T-cell (primary cell): ENCODE measurements around the gene PTCD1. TPM values are rescaled to one million over a fixed set of nuclear protein-coding genes. Genes with fewer than 3 reads are reported as not detected.

ENCODE experiments used
- ATAC-seq, 4 experiments: fragments of 200-7000 bp in 3 of 4; fragments of 150-1000 bp in 1 of 4; cut with Tn5 transposase; replicated peaks in 1 of 4; 1 replicate in 3 of 4; 2 replicates in 1 of 4; pipeline ENCODE4 v1.10.0; 2021; ENCODE audit warnings: moderate library complexity in 3 of 4, mild to moderate bottlenecking in 2 of 4, moderate number of reproducible peaks in 1 of 4
- CTCF ChIA-PET, 2 donors: fragments of 300-600 bp; sonication (Branson Sonifier 250); formaldehyde crosslinking; loops; one replicate each; lab custom pipeline; 2022; ENCODE audit warnings: antibody characterized with exemption in 2 of 2; lab: Charles Lee
- POLR2A ChIA-PET, 2 donors: fragments of 300-600 bp; sonication (Branson Sonifier 250); formaldehyde crosslinking; loops; one replicate each; lab custom pipeline; 2022; ENCODE audit warnings: antibody characterized with exemption in 2 of 2; lab: Charles Lee
- DNase-seq, 35 experiments: peaks; one replicate each; pipeline versions ENCODE4 v3.0.0 to v3.0.0-alpha.2; 2013 to 2023
- H3K27ac ChIP-seq: one replicate; pipeline ENCODE4 v1.5.1; 2013; ENCODE audit warnings: low read length
- H3K27me3 ChIP-seq, 2 experiments: replicated peaks in 1 of 2; 1 replicate in 1 of 2; 2 replicates in 1 of 2; pipeline versions ENCODE4 v1.6.1 to v1.7.0; 2013; ENCODE audit warnings: low read length in 1 of 2, mixed read lengths in 1 of 2; ENCODE audit not compliant: control insufficient read depth in 2 of 2, insufficient read depth in 2 of 2; ENCODE audit errors: extremely low read depth in 1 of 2
- H3K36me3 ChIP-seq, 2 donors: 1 replicate in 1 of 2; 2 replicates in 1 of 2; pipeline versions ENCODE4 v1.6.1 to v1.7.0; 2013; ENCODE audit warnings: low read length in 1 of 2; ENCODE audit not compliant: control insufficient read depth in 2 of 2, insufficient read depth in 1 of 2; ENCODE audit errors: extremely low read depth in 1 of 2
- H3K4me1 ChIP-seq, 2 experiments: 1 replicate in 1 of 2; 2 replicates in 1 of 2; pipeline versions ENCODE4 v1.6.1 to v1.7.0; 2013; ENCODE audit warnings: low read length in 2 of 2, mixed read lengths in 1 of 2; ENCODE audit not compliant: insufficient read depth in 2 of 2, control insufficient read depth in 1 of 2; ENCODE audit errors: extremely low read depth in 1 of 2
- H3K4me3 ChIP-seq, 2 donors: 1 replicate in 1 of 2; 2 replicates in 1 of 2; pipeline versions ENCODE4 v1.5.1 to v1.7.0; 2013; ENCODE audit warnings: mild to moderate bottlenecking in 2 of 2, low read length in 1 of 2, moderate library complexity in 1 of 2; ENCODE audit not compliant: control insufficient read depth in 1 of 2; ENCODE audit errors: extremely low read depth in 1 of 2
- H3K9me3 ChIP-seq: 2 replicates; pipeline ENCODE4 v1.7.0; 2013
- H3K27ac Mint-ChIP-seq, 2 donors: one replicate each; pipeline ENCODE4 v1.8.0; 2020 to 2021; ENCODE audit warnings: mild to moderate bottlenecking in 2 of 2, mixed read lengths in 2 of 2
- H3K27me3 Mint-ChIP-seq, 2 donors: one replicate each; pipeline ENCODE4 v1.8.0; 2021 to 2022; ENCODE audit warnings: mixed read lengths in 2 of 2
- H3K36me3 Mint-ChIP-seq: one replicate; pipeline ENCODE4 v1.8.0; 2021; ENCODE audit warnings: mixed read lengths
- H3K4me1 Mint-ChIP-seq, 3 donors: one replicate each; pipeline ENCODE4 v1.8.0; 2020 to 2022; ENCODE audit warnings: mixed read lengths in 3 of 3, mild to moderate bottlenecking in 1 of 3
- H3K4me3 Mint-ChIP-seq, 3 donors: one replicate each; pipeline ENCODE4 v1.8.0; 2020 to 2022; ENCODE audit warnings: mild to moderate bottlenecking in 3 of 3, mixed read lengths in 3 of 3, moderate library complexity in 3 of 3
- H3K9me3 Mint-ChIP-seq, 3 donors: one replicate each; pipeline ENCODE4 v1.8.0; 2020 to 2022; ENCODE audit warnings: mixed read lengths in 3 of 3
- WGBS: methylation state at CpG from one replicate; pipeline ENCODE4 v1.1.5; 2013; ENCODE audit warnings: missing lambda C conversion rate; ENCODE audit not compliant: insufficient coverage; 5-methylcytosine and 5-hydroxymethylcytosine counted together
- total RNA-seq, 35 experiments: library from RNA in 6 of 35; stranded (reverse) in 6 of 35; fragments of 120-200 nt in 1 of 35; gene quantifications; one replicate each; pipeline versions ENCODE4 v1.2.1 to v1.2.4 and lab custom pipeline; 2013 to 2026

Gene PTCD1
- total RNA-seq, 5 donors from 2014 or later (not counting 1 experiment from before 2014, with no cell fraction given): 5.4 to 11.6 (median 10.5) TPM

GRCh38 chr7:99453105-99453504 is 14.5 kb upstream of the PTCD1 start:
- ChIA-PET POLR2A (no interaction called here), CTCF (interaction anchor here in 1 of 2 donors (0.6 kb wide), 1 partner anchor 516 kb away, joined by 3 read pairs; no protein-coding TSS in a partner anchor)
- WGBS: 93% methylated on average over 8 of the region's 11 CpGs
- no peaks in the 10 kb centered on the region for H3K27me3 ChIP-seq
- Mint-ChIP-seq H3K36me3 (peaks cover 24% of the 10 kb centered on the region), H3K4me1 (no peaks in the 10 kb centered on the region), H3K9me3 (no peaks in the 10 kb centered on the region), H3K4me3 (no peak overlapping the region), H3K27me3 (no peaks in the 10 kb centered on the region), H3K27ac (no peak overlapping the region)
- peaks cover 41 to 83% of the 10 kb centered on the region in 2 donors for H3K36me3 ChIP-seq
- H3K4me1 ChIP-seq: no peaks in the 10 kb centered on the region
- no peaks in the 10 kb centered on the region for H3K9me3 ChIP-seq
- no peak for DNase-seq
- no peak overlapping the region for H3K4me3 ChIP-seq
- no peak for ATAC-seq
- H3K27ac ChIP-seq: no peak overlapping the region

- Mint-ChIP-seq H3K4me3 (no peak overlapping the region), H3K27me3 (no peaks in the 10 kb centered on the region), H3K27ac (no peak overlapping the region), H3K36me3 (peaks cover 24% of the 10 kb centered on the region), H3K9me3 (no peaks in the 10 kb centered on the region), H3K4me1 (no peaks in the 10 kb centered on the region)
- DNase-seq (no peak), ATAC-seq (no peak)
- Histone ChIP-seq H3K4me3 (no peak overlapping the region), H3K27me3 (no peaks in the 10 kb centered on the region), H3K9me3 (no peaks in the 10 kb centered on the region), H3K27ac (no peak overlapping the region), H3K4me1 (no peaks in the 10 kb centered on the region), H3K36me3 (peaks cover 42 to 83% of the 10 kb centered on the region in 2 donors)
- ChIA-PET POLR2A (no interaction called here), CTCF (no interaction called here)
- WGBS: 97% methylated on average over 13 of the region's 13 CpGs
These were observed 13.9 kb upstream of the PTCD1 start for GRCh38 chr7:99452541-99452940.

GRCh38 chr7:99451936-99452335 is 13.3 kb upstream of the PTCD1 start:
- POLR2A ChIA-PET: no interaction called here
- Histone ChIP-seq H3K27ac (no peak overlapping the region), H3K4me3 (no peak overlapping the region), H3K4me1 (no peaks in the 10 kb centered on the region), H3K36me3 (peaks cover 41 to 79% of the 10 kb centered on the region in 2 donors), H3K27me3 (no peaks in the 10 kb centered on the region), H3K9me3 (no peaks in the 10 kb centered on the region)
- Mint-ChIP-seq H3K4me3 (no peak overlapping the region), H3K27me3 (no peaks in the 10 kb centered on the region), H3K36me3 (peaks cover 22% of the 10 kb centered on the region), H3K27ac (no peak overlapping the region), H3K9me3 (no peaks in the 10 kb centered on the region), H3K4me1 (no peaks in the 10 kb centered on the region)
- no peak for ATAC-seq
- WGBS: 97% methylated on average over 8 of the region's 8 CpGs
- CTCF ChIA-PET: no interaction called here
- no peak for DNase-seq

GRCh38 chr7:99449326-99449725 is 10.7 kb upstream of the PTCD1 start:
- Mint-ChIP-seq H3K4me3 (no peak overlapping the region), H3K27ac (no peak overlapping the region), H3K27me3 (no peaks in the 10 kb centered on the region), H3K36me3 (peaks cover 30% of the 10 kb centered on the region), H3K4me1 (peaks cover 0 to 2% (median 0%) of the 10 kb centered on the region in 3 donors), H3K9me3 (no peaks in the 10 kb centered on the region)
- Histone ChIP-seq H3K4me1 (no peaks in the 10 kb centered on the region), H3K27me3 (no peaks in the 10 kb centered on the region), H3K27ac (no peak overlapping the region), H3K36me3 (peaks cover 33 to 75% of the 10 kb centered on the region in 2 donors), H3K9me3 (no peaks in the 10 kb centered on the region), H3K4me3 (no peak overlapping the region)
- POLR2A ChIA-PET: no interaction called here
- CTCF ChIA-PET: interaction anchor here in 1 of 2 donors (0.6 kb wide), 1 partner anchor 1187 kb away, joined by 5 read pairs; no protein-coding TSS in a partner anchor
- ATAC-seq: no peak
- WGBS: 98% methylated on average over 3 of the region's 5 CpGs
- DNase-seq: no peak

GRCh38 chr7:99448855-99449254 is 10.3 kb upstream of the PTCD1 start:
- Histone ChIP-seq H3K4me1 (no peaks in the 10 kb centered on the region), H3K27ac (no peak overlapping the region), H3K4me3 (no peak overlapping the region), H3K27me3 (no peaks in the 10 kb centered on the region), H3K9me3 (no peaks in the 10 kb centered on the region), H3K36me3 (peaks cover 29 to 73% of the 10 kb centered on the region in 2 donors)
- CTCF ChIA-PET: interaction anchor here in 1 of 2 donors (0.6 kb wide), 1 partner anchor 1187 kb away, joined by 5 read pairs; no protein-coding TSS in a partner anchor
- Mint-ChIP-seq H3K4me1 (peaks cover 0 to 2% (median 0%) of the 10 kb centered on the region in 3 donors), H3K9me3 (no peaks in the 10 kb centered on the region), H3K27me3 (no peaks in the 10 kb centered on the region), H3K4me3 (no peak overlapping the region), H3K36me3 (peaks cover 26% of the 10 kb centered on the region), H3K27ac (no peak overlapping the region)
- WGBS: 97% methylated on average over 9 of the region's 10 CpGs
- POLR2A ChIA-PET: no interaction called here
- ATAC-seq: no peak
- DNase-seq: no peak

GRCh38 chr7:99447943-99448342 is 9.3 kb upstream of the PTCD1 start:
- no peak overlapping the region for H3K4me3 ChIP-seq
- Mint-ChIP-seq H3K4me1 (peaks cover 4 to 6% (median 5%) of the 10 kb centered on the region in 3 donors), H3K9me3 (no peaks in the 10 kb centered on the region), H3K36me3 (peaks cover 27% of the 10 kb centered on the region), H3K27me3 (no peaks in the 10 kb centered on the region), H3K27ac (no peak overlapping the region), H3K4me3 (no peak overlapping the region)
- DNase-seq (peak in 2 of 35 experiments; percentile 12 to 21), ATAC-seq (no peak)
- 93% methylated on average over 10 of the region's 10 CpGs for WGBS
- no peaks in the 10 kb centered on the region for H3K27me3 ChIP-seq
- peaks cover 21 to 71% of the 10 kb centered on the region in 2 donors for H3K36me3 ChIP-seq
- no peak overlapping the region for H3K27ac ChIP-seq
- ChIA-PET CTCF (no interaction called here), POLR2A (no interaction called here)
- H3K4me1 ChIP-seq: no peaks in the 10 kb centered on the region
- no peaks in the 10 kb centered on the region for H3K9me3 ChIP-seq
